ENCODE data around the gene SPNS3.

The SPNS3 gene

DNA sequence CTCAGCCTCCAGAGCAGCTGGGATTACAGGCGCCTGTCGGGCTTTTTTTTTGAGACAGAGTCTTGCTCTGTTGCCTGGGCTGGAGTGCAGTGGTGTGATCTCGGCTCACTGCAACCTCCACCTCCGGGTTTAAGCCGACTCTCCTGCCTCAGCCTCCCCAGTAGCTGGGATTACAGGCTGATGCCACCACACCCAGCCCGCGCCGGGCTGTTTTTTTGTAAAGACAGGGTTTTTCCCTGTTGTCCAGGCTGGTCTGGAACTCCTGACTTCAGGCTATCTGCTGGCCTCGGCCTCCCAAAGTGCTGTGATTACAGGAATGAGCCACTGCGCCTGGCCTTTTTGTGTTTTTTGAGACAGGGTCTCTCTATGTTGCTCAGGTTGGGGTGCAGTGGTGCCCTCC is 27.4 kb upstream of the SPNS3 start:
- no peaks in the 10 kb centered on the region for H3K36me3 ChIP-seq (ENCODE audit: control insufficient read depth in 2 of 2, insufficient read depth in 1 of 2, low read length in 2 of 2)
- H3K4me3 ChIP-seq (ENCODE audit: low read depth, low read length): no peak overlapping the region
- TF ChIP-seq MYNN (tag by site-specific recombination; IDR thresholded peaks at IDR 0.05; ENCODE audit: borderline replicate concordance) (no peak), ZFP41 (tag by site-specific recombination; IDR thresholded peaks at IDR 0.05; ENCODE audit: borderline replicate concordance) (no peak), FEZF1 (tag by site-specific recombination; IDR thresholded peaks at IDR 0.05) (no peak), MZF1 (tag by site-specific recombination; IDR thresholded peaks at IDR 0.05; ENCODE audit: borderline replicate concordance) (no peak), ZFP69B (tag by site-specific recombination; IDR thresholded peaks at IDR 0.05) (no peak), ZNF658 (tag by site-specific recombination; IDR thresholded peaks at IDR 0.05) (no peak), ZFP3 (tag by site-specific recombination; IDR thresholded peaks at IDR 0.05; ENCODE audit: low read depth) (no peak), ZNF426 (tag by site-specific recombination; IDR thresholded peaks at IDR 0.05) (no peak), ZNF530 (tag by site-specific recombination; IDR thresholded peaks at IDR 0.05; ENCODE audit: low read depth) (no peak), ZNF843 (tag by site-specific recombination; IDR thresholded peaks at IDR 0.05) (no peak), ZSCAN23 (tag by site-specific recombination; IDR thresholded peaks at IDR 0.05) (no peak)
- TF ChIP-seq, protein P1, sequence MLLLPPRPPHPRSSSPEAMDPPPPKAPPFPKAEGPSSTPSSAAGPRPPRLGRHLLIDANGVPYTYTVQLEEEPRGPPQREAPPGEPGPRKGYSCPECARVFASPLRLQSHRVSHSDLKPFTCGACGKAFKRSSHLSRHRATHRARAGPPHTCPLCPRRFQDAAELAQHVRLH (tag by site-specific recombination; IDR thresholded peaks at IDR 0.05): no peak
- TF ChIP-seq, protein P2, sequence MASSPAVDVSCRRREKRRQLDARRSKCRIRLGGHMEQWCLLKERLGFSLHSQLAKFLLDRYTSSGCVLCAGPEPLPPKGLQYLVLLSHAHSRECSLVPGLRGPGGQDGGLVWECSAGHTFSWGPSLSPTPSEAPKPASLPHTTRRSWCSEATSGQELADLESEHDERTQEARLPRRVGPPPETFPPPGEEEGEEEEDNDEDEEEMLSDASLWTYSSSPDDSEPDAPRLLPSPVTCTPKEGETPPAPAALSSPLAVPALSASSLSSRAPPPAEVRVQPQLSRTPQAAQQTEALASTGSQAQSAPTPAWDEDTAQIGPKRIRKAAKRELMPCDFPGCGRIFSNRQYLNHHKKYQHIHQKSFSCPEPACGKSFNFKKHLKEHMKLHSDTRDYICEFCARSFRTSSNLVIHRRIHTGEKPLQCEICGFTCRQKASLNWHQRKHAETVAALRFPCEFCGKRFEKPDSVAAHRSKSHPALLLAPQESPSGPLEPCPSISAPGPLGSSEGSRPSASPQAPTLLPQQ (tag by site-specific recombination; IDR thresholded peaks at IDR 0.05): no peak
- CTCF ChIA-PET: interaction anchor here (0.9 to 4.8 kb wide), 3 partner anchors 10 to 206 kb away, joined by 3 to 25 read pairs (median 6); no protein-coding TSS in a partner anchor
- no peak overlapping the region for H3K27ac ChIP-seq (ENCODE audit: extremely low read depth, low read depth, low read length)
- no peaks in the 10 kb centered on the region for H3K4me1 ChIP-seq (ENCODE audit: control insufficient read depth, insufficient read depth, low read length)
- POLR2A ChIA-PET: no interaction called here
- H3K9me3 ChIP-seq (ENCODE audit: control insufficient read depth, insufficient read depth, low read depth, low read length): no peaks in the 10 kb centered on the region

DNA sequence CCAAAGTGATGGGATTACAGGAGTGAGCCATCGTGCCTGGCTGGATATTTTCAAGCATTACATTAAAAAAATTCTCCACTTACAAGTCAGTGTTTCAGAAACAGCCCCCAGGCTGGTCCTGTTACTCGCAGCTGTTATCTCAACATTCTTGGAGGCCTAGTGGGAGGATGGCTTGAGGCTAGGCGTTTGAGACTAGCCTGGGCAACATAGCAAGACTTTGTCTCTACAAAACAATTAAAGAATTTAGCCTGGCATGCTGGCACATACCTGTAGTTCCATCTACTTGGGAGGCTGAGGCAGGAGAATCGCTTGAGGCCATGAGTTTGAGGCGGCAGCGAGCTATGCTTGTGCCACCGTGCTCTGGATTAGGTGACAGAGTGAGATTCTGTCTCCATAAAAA is 26.5 kb upstream of the SPNS3 start:
- ChIA-PET POLR2A (interaction anchor here (0.7 kb wide), 2 partner anchors 34 to 207 kb away, joined by 4 to 11 read pairs; no protein-coding TSS in a partner anchor), CTCF (interaction anchor here (0.9 to 4.8 kb wide), 4 partner anchors 10 to 191 kb away, joined by 3 to 25 read pairs (median 6); no protein-coding TSS in a partner anchor)
- H3K4me1 ChIP-seq (ENCODE audit: control insufficient read depth, insufficient read depth, low read length): no peaks in the 10 kb centered on the region
- H3K27ac ChIP-seq (ENCODE audit: extremely low read depth, low read depth, low read length): no peak overlapping the region
- no peaks in the 10 kb centered on the region for H3K9me3 ChIP-seq (ENCODE audit: control insufficient read depth, insufficient read depth, low read depth, low read length)
- no peaks in the 10 kb centered on the region for H3K36me3 ChIP-seq (ENCODE audit: control insufficient read depth in 2 of 2, insufficient read depth in 1 of 2, low read length in 2 of 2)
- no peak overlapping the region for H3K4me3 ChIP-seq (ENCODE audit: low read depth, low read length)
- TF ChIP-seq SP3 (tag by site-specific recombination; IDR thresholded peaks at IDR 0.05) (no peak), ZNF747 (tag by site-specific recombination; IDR thresholded peaks at IDR 0.05) (no peak), ZNF707 (tag by site-specific recombination; IDR thresholded peaks at IDR 0.05) (no peak), ZNF501 (tag by site-specific recombination; IDR thresholded peaks at IDR 0.05) (no peak), ZNF37A (tag by site-specific recombination; IDR thresholded peaks at IDR 0.05) (no peak), ZNF274 (IDR thresholded peaks at IDR 0.05; ENCODE audit: low read length) (no peak), ZNF274 (tag by site-specific recombination; IDR thresholded peaks at IDR 0.05; ENCODE audit: borderline replicate concordance) (no peak), ZNF654 (tag by site-specific recombination; IDR thresholded peaks at IDR 0.05; ENCODE audit: low read depth) (no peak)
- TF ChIP-seq, protein P3, sequence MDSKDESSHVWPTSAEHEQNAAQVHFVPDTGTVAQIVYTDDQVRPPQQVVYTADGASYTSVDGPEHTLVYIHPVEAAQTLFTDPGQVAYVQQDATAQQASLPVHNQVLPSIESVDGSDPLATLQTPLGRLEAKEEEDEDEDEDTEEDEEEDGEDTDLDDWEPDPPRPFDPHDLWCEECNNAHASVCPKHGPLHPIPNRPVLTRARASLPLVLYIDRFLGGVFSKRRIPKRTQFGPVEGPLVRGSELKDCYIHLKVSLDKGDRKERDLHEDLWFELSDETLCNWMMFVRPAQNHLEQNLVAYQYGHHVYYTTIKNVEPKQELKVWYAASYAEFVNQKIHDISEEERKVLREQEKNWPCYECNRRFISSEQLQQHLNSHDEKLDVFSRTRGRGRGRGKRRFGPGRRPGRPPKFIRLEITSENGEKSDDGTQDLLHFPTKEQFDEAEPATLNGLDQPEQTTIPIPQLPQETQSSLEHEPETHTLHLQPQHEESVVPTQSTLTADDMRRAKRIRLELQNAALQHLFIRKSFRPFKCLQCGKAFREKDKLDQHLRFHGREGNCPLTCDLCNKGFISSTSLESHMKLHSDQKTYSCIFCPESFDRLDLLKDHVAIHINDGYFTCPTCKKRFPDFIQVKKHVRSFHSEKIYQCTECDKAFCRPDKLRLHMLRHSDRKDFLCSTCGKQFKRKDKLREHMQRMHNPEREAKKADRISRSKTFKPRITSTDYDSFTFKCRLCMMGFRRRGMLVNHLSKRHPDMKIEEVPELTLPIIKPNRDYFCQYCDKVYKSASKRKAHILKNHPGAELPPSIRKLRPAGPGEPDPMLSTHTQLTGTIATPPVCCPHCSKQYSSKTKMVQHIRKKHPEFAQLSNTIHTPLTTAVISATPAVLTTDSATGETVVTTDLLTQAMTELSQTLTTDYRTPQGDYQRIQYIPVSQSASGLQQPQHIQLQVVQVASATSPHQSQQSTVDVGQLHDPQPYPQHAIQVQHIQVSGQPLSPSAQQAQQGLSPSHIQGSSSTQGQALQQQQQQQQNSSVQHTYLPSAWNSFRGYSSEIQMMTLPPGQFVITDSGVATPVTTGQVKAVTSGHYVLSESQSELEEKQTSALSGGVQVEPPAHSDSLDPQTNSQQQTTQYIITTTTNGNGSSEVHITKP (tag by site-specific recombination; IDR thresholded peaks at IDR 0.05): no peak

All from HEK293 (cell line).